SK-N-SH treated with all-trans-retinoic acid at 6 μM for 48 hours (cell line): Measurements from ENCODE around the gene ZNF346.

Source experiments
- BACH2 ChIP-seq: fragments of 250-450 bp; sonication (Bioruptor Pico); IDR thresholded peaks from 2 replicates; pipeline ENCODE4 v1.9.0; 2021; ENCODE audit warnings: mild to moderate bottlenecking, borderline replicate concordance
- CSDC2 ChIP-seq: fragments of 250-450 bp; sonication (Bioruptor Pico); IDR thresholded peaks from 2 replicates; pipeline ENCODE4 v1.5.0; 2020; ENCODE audit warnings: mild to moderate bottlenecking, moderate library complexity
- TOX ChIP-seq: fragments of 250-450 bp; sonication (Bioruptor Pico); IDR thresholded peaks from 2 replicates; pipeline ENCODE4 v1.8.0; 2021; ENCODE audit warnings: mild to moderate bottlenecking, moderate library complexity, borderline replicate concordance
- ZC3H10 ChIP-seq: fragments of 250-450 bp; sonication (Bioruptor Pico); IDR thresholded peaks from 2 replicates; pipeline ENCODE4 v1.5.1; 2021; ENCODE audit warnings: mild to moderate bottlenecking, moderate library complexity
- TF ChIP-seq, protein P1 (sequence below): fragments of 250-450 bp; sonication (Bioruptor Pico); IDR thresholded peaks from 2 replicates; pipeline ENCODE4 v1.8.0; 2020; ENCODE audit warnings: mild to moderate bottlenecking, moderate library complexity, borderline replicate concordance
- TF ChIP-seq, protein P2 (sequence below): fragments of 250-450 bp; sonication (Bioruptor Pico); IDR thresholded peaks from 2 replicates; pipeline ENCODE4 v1.5.1; 2020; ENCODE audit warnings: low read depth, mild to moderate bottlenecking, moderate library complexity

DNA sequence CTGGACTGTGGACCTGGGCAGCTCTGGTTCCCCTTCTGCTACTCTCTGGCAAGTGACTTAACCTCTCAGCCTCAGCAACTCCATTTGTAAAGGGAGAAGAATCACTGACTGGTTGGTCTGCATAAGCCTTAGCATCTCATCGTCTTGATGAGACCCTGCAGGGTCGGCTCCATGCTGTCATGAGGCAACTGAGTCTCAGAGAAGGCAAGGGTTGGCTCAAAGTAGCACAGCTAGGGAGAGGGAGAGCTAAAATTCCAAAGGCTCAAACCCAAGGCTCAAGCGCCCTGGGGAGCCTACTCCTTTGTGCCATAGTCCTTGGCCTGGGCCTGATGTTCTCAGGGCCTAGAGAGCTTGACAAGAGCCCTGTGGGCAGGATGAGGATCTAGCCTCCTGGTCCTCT, 68.7 kb downstream of the ZNF346 start:
- TF ChIP-seq CSDC2 (CRISPR knock-in tag): no peak
- no peak for TF ChIP-seq TOX (CRISPR knock-in tag)
- TF ChIP-seq, protein P1, sequence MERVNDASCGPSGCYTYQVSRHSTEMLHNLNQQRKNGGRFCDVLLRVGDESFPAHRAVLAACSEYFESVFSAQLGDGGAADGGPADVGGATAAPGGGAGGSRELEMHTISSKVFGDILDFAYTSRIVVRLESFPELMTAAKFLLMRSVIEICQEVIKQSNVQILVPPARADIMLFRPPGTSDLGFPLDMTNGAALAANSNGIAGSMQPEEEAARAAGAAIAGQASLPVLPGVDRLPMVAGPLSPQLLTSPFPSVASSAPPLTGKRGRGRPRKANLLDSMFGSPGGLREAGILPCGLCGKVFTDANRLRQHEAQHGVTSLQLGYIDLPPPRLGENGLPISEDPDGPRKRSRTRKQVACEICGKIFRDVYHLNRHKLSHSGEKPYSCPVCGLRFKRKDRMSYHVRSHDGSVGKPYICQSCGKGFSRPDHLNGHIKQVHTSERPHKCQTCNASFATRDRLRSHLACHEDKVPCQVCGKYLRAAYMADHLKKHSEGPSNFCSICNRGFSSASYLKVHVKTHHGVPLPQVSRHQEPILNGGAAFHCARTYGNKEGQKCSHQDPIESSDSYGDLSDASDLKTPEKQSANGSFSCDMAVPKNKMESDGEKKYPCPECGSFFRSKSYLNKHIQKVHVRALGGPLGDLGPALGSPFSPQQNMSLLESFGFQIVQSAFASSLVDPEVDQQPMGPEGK: no peak
- TF ChIP-seq ZC3H10 (CRISPR knock-in tag): no peak
- no peak for TF ChIP-seq BACH2
- TF ChIP-seq, protein P2, sequence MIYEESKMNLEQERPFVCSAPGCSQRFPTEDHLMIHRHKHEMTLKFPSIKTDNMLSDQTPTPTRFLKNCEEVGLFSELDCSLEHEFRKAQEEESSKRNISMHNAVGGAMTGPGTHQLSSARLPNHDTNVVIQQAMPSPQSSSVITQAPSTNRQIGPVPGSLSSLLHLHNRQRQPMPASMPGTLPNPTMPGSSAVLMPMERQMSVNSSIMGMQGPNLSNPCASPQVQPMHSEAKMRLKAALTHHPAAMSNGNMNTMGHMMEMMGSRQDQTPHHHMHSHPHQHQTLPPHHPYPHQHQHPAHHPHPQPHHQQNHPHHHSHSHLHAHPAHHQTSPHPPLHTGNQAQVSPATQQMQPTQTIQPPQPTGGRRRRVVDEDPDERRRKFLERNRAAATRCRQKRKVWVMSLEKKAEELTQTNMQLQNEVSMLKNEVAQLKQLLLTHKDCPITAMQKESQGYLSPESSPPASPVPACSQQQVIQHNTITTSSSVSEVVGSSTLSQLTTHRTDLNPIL (CRISPR knock-in tag): no peak
